Panc1 (cell line): ENCODE measurements around the gene SLC2A14. TPM values are rescaled to one million over a fixed set of nuclear protein-coding genes. Genes with fewer than 3 reads are reported as not detected.

Source experiments
- ATAC-seq: fragments of 200-7000 bp; cut with Tn5 transposase; 2 replicates; pipeline ENCODE4 v1.9.1; 2020; ENCODE audit warnings: mild to moderate bottlenecking, moderate library complexity
- BruUV-seq: library from RNA; stranded (reverse); fragments of 400-500 nt; replicated peaks from 2 replicates; lab custom pipeline; 2021; lab: Mats Ljungman, UMichigan
- CTCF ChIA-PET: fragments of 300-600 bp; sonication (Branson Sonifier 250); formaldehyde crosslinking; loops from one replicate; lab custom pipeline; 2022; ENCODE audit warnings: antibody characterized with exemption; lab: Charles Lee
- POLR2A ChIA-PET: fragments of 300-600 bp; sonication (Branson Sonifier 250); formaldehyde crosslinking; loops from one replicate; lab custom pipeline; 2022; ENCODE audit warnings: antibody characterized with exemption; lab: Charles Lee
- DNase-seq: peaks from one replicate; pipeline ENCODE4 v3.0.0-alpha.2; 2010; ENCODE audit warnings: low read depth, low spot score
- H3K27ac ChIP-seq: 2 replicates; pipeline ENCODE4 v1.5.1; 2011; ENCODE audit warnings: mild to moderate bottlenecking, low read length, inconsistent platforms
- H3K27me3 ChIP-seq: fragments of 200-500 bp; sonication (Bioruptor generic); 2 replicates; pipeline ENCODE4 v1.6.0; 2014; ENCODE audit warnings: low read length, inconsistent platforms; ENCODE audit not compliant: control insufficient read depth, insufficient read depth
- H3K36me3 ChIP-seq: fragments of 200-500 bp; sonication (Bioruptor generic); 2 replicates; pipeline ENCODE4 v1.5.1; 2014; ENCODE audit warnings: inconsistent platforms, mild to moderate bottlenecking, low read length, moderate library complexity; ENCODE audit not compliant: control insufficient read depth, insufficient read depth
- H3K4me1 ChIP-seq: 2 replicates; pipeline ENCODE4 v1.5.1; 2011; ENCODE audit warnings: inconsistent platforms, mild to moderate bottlenecking, low read length, moderate library complexity; ENCODE audit not compliant: control insufficient read depth, insufficient read depth
- H3K4me3 ChIP-seq, 2 experiments: 2 replicates each; pipeline ENCODE4 v1.5.1; 2011 to 2012; ENCODE audit warnings: low read depth in 2 of 2, low read length in 2 of 2, mild to moderate bottlenecking in 2 of 2, inconsistent platforms in 1 of 2, moderate library complexity in 1 of 2
- H3K9me3 ChIP-seq: fragments of 200-500 bp; sonication (Bioruptor generic); 2 replicates; pipeline ENCODE4 v1.5.1; 2014; ENCODE audit warnings: low read depth, mild to moderate bottlenecking, inconsistent platforms, low read length, moderate library complexity; ENCODE audit not compliant: control insufficient read depth, insufficient read depth
- CTCF ChIP-seq: fragments of 450-650 bp; IDR thresholded peaks from 2 replicates; pipeline ENCODE4 v1.5.1; 2017; ENCODE audit warnings: mild to moderate bottlenecking
- POLR2AphosphoS5 ChIP-seq: IDR thresholded peaks from 2 replicates; pipeline ENCODE4 v1.6.1; 2012; ENCODE audit warnings: mild to moderate bottlenecking, low read depth, low read length, moderate library complexity
- REST ChIP-seq, 2 experiments: IDR thresholded peaks; 2 replicates each; pipeline ENCODE4 v1.6.1; 2011 to 2012; ENCODE audit warnings: low read depth in 2 of 2, control low read depth in 1 of 2, low read length in 1 of 2, mild to moderate bottlenecking in 1 of 2, moderate library complexity in 1 of 2; ENCODE audit not compliant: insufficient read depth in 1 of 2
- SIN3A ChIP-seq: IDR thresholded peaks from 2 replicates; pipeline ENCODE4 v1.6.1; 2012; ENCODE audit warnings: low read depth, mild to moderate bottlenecking, low read length, moderate library complexity, borderline replicate concordance; ENCODE audit not compliant: insufficient read depth
- TCF7L2 ChIP-seq: IDR thresholded peaks from 2 replicates; pipeline ENCODE4 v1.6.1; 2011; ENCODE audit warnings: mild to moderate bottlenecking, low read depth, low read length, inconsistent platforms
- in situ Hi-C: cut with HindIII; loops from 2 replicates; pipeline ENCODE4 v1.10.0; 2016; ENCODE audit warnings: low sequenced_read_pairs, low pct_unique_long_range_greater_than_20kb
- intact Hi-C: fragments of 100-400 bp; cut with micrococcal nuclease; formaldehyde crosslinking; loops from one replicate; pipeline ENCODE4 v1.10.0; 2022; ENCODE audit not compliant: unreplicated experiment
- total RNA-seq: library from RNA; stranded (reverse); gene quantifications from one replicate; pipeline ENCODE4 v1.2.1, GENCODE V29; 2021; ENCODE audit not compliant: unreplicated experiment

Gene SLC2A14
- total RNA-seq, 1 experiment from 2014 or later, result not detected

- DNase-seq (no peak), ATAC-seq (no peak)
- Histone ChIP-seq H3K9me3 (no peaks in the 10 kb centered on the region), H3K36me3 (no peaks in the 10 kb centered on the region), H3K27me3 (no peaks in the 10 kb centered on the region), H3K4me1 (no peaks in the 10 kb centered on the region), H3K4me3 (no peak overlapping the region), H3K27ac (no peak overlapping the region)
- POLR2A ChIA-PET, result interaction anchor here (0.6 kb wide), 1 partner anchor 11 kb away, joined by 3 read pairs; no protein-coding TSS in a partner anchor
- TF ChIP-seq POLR2AphosphoS5 (no peak), CTCF (no peak), REST (IDR thresholded peaks at IDR 0.05; ENCODE audit: insufficient read depth in 1 of 2, low read depth in 2 of 2, low read length in 1 of 2) (no peak), SIN3A (no peak), TCF7L2 (no peak)
- intact Hi-C loops (no loop called here), in situ Hi-C loops (no loop called here)
- CTCF ChIA-PET, result interaction anchor here (0.7 kb wide), 1 partner anchor 128 kb away, joined by 4 read pairs; no protein-coding TSS in a partner anchor
- no TSS peak for BruUV-seq
These were observed 44.9 kb upstream of the SLC2A14 start for GRCh38 chr12:7917392-7918267.

GRCh38 chr12:7916936-7917335 is 44.2 kb upstream of the SLC2A14 start:
- POLR2A ChIA-PET, result no interaction called here
- Histone ChIP-seq H3K36me3 (no peaks in the 10 kb centered on the region), H3K4me3 (no peak overlapping the region), H3K27ac (no peak overlapping the region), H3K9me3 (no peaks in the 10 kb centered on the region), H3K27me3 (no peaks in the 10 kb centered on the region), H3K4me1 (no peaks in the 10 kb centered on the region)
- ATAC-seq (no peak), DNase-seq (no peak)
- intact Hi-C loops (no loop called here), in situ Hi-C loops (no loop called here)
- CTCF ChIA-PET, result interaction anchor here (0.6 kb wide), 1 partner anchor 11 kb away, joined by 3 read pairs; no protein-coding TSS in a partner anchor
- BruUV-seq, result no TSS peak
- TF ChIP-seq POLR2AphosphoS5 (no peak), TCF7L2 (no peak), REST (IDR thresholded peaks at IDR 0.05; ENCODE audit: insufficient read depth in 1 of 2, low read depth in 2 of 2, low read length in 1 of 2) (no peak), CTCF (no peak), SIN3A (no peak)
